Stimulated activated CD4-positive, alpha-beta T cell treated with anti-CD3 and anti-CD28 coated beads, Interleukin-2, amount 100 ng/mL, for 48 hours (primary cell): Measurements from ENCODE around the gene DCN.
"Not testable (repeated sequence)": the region's sequence is repeated elsewhere in the genome, so short reads cannot be mapped to it uniquely, and the experiment has no call there.

ENCODE experiments used
- DNase-seq, 2 donors: peaks; one replicate each; pipeline ENCODE4 v3.0.0-alpha.2; 2020

DCN gene, protein sequence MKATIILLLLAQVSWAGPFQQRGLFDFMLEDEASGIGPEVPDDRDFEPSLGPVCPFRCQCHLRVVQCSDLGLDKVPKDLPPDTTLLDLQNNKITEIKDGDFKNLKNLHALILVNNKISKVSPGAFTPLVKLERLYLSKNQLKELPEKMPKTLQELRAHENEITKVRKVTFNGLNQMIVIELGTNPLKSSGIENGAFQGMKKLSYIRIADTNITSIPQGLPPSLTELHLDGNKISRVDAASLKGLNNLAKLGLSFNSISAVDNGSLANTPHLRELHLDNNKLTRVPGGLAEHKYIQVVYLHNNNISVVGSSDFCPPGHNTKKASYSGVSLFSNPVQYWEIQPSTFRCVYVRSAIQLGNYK

DNA sequence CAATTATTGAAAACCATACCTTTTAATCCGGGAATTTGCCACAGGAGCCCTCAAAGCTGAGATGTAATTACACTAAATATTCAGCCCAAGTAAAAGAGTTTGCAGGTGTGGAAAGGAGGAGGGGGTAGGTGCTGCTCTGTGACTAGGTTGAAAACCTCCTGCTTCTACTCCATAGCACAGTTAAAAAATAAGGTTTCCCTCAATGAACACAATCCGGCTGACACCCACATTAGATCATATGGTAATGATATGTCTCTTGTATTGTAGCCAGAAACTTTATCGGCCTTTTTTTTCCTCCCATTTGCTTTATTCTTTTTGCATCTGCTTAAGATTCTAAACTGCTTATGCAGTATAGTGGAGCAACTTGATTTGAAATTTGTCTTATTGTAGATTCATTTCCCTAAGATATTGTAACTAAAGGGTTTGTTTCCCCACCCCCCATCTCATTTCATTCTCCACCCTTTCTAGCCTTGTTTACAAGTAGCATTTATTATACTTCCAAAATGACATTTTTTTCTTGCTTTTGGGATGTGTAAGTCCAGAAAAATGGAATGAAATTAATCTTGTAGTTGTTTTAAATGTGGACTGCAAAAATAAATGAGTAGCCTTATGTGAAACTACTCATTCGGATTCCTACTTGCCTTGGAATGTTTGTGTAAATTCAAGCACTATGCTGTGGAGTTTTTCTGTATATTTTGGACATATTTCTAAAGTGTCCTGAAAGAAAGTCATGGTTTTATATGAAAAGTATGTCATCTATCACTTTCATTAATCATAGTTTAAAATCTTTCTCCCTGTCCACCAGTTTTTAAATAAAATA, at the start of gene DCN:
TSS of gene DCN (minus strand) at position 182 of the 820 bp plus-strand sequence. CDS start 4,265 bp downstream, outside the sequence.
- DNase-seq, result no peak

DNA sequence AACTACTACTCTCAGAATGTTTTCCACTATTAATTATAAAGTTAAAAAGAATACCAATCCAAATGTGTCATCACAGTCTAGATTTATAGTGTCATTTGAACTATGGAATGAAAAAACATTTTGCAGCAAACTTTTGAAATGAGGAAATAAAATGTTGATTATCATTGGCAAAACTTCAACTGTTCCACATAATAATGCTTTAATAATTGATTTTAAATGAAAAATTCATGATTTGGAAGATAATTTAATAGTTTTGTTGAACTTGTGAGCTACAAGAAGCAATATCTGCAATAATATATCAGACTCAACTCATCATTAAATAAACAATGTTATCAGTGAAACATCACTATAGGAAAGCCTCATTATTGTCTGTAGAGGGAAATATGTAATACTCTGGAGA, 48.2 kb upstream of the DCN start:
- no peak for DNase-seq

DNA sequence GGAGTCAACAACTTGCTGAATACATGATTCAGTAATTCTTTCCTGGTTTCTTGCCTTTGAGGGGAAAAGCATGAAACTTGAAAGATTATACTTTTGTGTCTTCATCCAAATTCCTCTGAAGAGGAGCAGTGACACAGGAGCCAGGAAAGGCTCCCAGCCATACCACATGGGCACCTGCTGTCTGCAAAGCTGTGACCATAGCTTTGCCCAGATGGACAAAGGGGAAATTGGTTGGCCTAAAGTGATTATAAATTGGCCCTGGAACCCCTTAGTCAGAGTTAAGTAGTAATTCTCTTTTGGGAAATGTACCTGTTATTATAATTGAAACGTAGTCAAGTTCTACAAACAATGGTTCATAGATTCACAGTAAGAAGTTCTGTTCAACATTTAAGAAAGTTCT, 44.3 kb upstream of the DCN start:
- no peak for DNase-seq

DNA sequence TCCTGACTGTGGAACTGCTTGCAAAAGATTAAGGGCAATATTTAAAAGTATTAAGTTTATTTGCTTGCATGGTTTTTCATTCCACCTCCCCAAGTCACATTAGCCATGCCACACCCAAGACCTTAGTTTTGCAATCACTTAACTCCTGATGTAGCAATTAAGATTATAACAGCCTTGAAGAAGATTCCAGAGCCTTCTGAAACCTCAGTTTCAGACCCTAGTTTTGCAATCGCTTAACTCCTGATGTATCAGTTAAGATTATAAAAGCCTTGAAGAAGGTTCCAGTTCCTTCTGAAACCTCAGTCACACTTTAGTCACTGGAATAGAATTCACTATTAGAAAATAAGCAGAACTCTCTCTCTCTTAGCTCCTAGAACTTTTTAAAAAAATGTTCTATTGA, 42.7 kb upstream of the DCN start:
- DNase-seq, result no peak

DNA sequence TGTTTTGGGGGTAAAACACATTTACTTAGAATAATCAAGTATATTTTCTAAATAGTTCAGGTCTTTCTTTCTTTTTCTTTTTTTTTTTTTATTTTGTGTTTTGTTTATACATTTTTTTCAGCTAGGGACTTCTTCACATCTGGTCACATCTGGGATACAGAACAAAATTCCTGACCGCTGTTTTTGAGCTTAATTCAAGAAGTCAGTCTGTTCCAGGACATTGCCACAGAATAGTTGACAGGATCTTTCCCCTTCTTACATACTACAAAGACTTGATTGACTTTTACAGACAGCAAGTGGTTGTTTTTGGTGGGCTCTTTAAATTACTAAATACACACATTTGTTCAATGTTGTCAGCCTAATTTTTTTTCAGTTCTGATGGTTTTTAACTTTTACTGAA, 41.8 kb upstream of the DCN start:
- no peak for DNase-seq

DNA sequence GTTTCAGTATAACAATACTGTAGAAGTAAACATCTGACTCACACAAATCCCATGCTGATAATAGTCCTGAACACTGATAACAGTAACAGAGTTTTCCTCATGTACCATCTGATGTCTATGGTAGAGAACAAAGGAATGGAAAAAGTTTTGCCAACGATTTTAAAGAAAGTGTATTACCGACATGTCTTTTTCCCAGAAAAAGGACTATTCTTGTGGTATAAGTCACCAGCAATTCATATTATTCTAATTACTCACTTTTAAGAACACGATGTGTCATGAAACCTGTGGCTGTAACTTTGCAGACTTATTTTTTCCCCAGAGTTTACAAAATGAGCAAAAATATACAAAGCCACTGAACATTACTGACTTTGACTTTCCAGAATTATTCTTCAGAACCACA, 40.1 kb upstream of the DCN start:
- DNase-seq, result no peak

DNA sequence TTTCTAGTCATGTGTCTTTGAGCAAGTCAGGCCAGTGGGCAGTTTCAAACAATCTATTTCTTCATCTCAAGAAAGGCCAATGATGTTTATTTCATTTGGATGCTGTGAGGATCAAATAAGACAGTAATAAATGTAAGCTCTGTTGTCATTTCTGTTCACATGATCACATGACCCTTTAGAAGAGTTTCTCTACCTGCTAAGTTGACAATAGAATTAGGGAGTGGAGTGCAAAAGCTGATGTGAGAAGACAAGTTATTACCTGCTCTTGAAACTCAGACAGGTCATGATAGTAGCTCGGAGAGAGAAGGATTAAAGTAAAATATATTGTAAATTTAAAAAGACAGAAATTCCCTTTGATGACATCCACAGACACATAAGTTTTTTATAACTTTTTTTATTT, 37.3 kb upstream of the DCN start:
- no peak for DNase-seq

DNA sequence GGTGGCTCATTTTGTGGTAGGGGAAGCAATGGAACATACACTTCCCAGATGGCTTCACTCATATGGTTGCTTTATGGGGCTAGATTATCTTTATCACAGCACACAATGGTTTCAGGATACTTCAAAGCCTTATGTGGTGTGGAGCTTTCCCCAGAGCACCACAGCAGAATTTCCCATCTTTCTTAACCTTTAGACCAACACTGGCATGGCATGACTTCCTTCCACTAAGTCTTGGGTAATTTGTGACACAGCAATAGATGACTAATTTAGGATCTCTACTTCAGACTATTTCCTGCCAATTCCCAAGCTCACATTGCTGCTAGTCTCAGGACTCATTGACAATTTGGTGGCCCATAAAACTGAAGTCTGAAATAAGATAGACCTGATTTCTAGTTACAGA, 36.9 kb upstream of the DCN start:
- no peak for DNase-seq

DNA sequence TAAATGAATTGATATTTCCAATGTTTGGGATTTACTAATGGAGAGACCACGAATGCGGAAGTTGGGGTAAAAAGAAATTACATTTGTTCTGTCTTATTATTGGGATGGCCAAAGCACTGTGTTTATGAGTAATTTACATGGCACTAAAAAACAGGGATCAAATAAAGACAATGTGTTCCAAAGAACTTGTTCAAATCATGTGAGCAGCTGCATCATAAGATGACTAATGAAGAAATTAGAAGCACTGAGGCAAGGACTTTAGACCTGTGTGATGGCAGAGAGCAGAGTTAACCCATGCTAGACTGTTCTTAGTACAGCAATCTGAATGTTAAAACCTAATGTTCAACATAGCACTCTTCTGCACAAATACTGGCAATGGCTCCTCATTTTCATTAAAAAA, 34.3 kb upstream of the DCN start:
- DNase-seq, result no peak

DNA sequence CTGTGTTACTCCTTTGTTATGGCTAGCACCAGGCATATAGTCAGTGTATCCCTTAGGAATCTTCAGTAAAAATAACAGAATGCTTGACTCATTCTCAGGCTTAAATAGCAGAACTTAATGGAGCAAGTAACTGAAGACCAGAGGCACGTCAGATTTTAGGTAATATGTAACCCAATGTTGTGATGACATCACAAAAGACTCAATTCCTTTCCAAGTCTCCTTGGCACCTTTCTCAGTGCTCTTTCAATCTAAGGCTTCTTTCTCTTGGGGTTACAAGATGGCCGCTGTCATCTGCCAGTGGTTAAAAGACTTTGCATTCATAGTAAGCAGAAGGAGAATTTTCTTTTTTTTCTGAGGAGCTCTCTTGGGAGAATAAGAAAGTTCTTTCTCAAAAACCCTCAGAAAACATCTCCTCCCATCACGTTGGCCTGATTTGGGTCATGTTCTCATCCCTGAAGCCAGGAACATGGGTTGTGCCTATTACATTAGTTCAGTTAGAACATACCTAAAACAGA, 33.4 kb upstream of the DCN start:
- no peak for DNase-seq

DNA sequence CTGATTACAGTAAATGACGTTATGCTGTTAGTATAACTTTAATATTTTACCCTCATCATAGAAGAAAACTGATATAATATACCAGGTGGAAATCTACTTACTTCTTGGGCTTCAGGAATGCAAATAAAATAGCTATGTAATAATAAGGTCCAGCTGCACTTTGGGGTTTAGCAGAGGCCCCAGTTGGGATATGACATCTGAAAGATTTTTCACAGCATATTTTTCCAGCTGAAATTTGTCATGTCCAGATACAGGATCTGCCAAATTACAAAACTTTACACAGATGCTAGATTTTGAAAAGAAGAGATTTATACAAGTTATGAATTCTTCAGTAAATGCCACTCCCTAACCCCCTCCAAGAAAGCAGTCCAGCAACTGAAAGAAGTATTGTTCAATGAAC, 29.2 kb upstream of the DCN start:
- no peak for DNase-seq

DNA sequence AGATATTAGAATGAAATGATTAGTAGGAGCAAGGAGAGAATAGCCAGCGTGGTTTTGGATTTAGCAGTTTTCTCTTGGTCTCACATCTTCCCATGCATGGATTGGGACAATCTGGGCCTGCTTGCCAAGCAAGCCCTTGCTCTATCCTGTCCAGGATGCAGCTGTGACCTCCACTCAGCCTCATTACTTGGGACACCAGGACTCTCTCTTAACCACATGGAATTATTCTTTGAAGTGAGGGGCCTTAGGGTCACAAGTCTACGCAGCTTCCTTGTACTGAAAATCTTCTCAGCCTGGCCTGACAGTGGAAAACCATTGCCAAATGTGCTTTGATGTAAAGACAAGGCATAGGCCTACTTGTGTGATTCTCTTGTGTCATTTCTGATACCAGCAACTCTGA, 28.0 kb upstream of the DCN start:
- DNase-seq, result no peak

DNA sequence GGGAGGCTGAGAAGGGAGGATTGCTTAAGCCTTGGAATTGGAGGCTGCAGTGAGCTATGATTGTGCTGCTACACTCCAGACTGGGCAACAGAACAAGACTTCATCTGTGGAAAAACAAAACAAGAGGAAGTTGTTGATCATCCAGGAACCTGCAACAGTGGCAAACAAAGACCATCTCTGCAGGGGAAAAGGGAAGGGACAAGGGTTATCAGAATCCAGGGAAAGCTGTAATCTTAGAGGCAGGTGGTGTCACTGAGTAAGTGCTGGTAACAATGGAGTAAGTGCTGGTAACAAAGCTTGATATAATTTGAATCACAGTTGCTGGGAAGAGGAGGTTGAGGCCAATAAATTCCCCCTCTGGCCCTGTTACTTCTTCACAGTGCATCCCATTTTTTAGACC, 27.5 kb upstream of the DCN start:
- DNase-seq, result no peak

DNA sequence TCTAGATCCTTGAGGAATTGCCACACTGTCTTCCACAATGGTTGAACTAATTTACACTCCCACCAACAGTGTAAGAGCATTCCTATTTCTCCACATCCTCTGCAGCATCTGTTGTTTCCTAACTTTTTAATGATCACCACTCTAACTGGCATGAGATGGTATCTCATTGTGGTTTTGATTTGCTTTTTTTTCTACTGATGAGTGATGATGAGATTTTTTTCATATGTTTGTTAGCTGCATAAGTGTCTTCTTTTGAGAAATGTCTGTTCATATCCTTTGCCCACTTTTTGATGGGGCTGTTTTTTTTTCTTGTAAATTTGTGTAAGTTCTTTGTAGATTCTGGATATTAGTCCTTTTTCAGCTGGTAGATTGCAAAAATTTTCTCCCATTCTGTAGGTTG, 24.7 kb upstream of the DCN start:
- not testable (repeated sequence) for DNase-seq

DNA sequence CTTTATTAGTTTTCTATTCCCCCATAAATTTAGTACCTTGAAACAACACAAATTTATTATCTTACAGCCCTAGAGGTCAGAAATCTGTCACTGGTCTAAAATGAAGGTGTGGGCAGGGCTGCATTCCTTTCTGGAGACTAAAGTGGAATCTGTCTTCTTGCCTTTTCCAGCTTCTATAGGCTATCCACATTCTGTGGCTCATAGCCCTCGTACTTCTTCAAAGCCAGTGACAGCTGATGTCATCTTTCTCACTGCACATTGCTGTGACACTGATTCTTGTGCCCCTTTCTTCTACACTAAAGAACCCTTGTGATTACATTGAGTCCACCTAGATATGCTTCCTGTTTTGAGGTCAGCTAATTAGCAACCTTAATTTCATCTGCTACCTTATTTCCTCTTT, 23.2 kb upstream of the DCN start:
- DNase-seq, result no peak

DNA sequence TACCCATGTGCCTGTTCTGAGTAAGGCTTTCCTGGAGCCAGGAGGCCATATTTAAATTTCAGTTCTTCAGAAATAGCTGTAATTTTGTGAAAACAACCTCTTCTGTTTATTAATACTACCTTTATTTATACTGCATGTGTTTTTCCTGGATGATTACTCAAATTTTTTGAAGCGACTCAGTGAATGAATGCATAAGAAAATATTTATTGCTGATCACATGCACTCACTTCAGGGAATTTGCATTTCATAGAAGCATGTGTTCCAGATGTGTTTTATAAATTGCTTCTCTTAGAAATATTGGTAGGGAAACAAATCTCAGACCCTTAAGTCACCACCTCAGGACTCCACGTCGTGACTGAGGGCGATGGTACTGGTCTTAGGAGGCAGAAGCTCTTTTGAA, 21.8 kb upstream of the DCN start:
- DNase-seq, result no peak

DNA sequence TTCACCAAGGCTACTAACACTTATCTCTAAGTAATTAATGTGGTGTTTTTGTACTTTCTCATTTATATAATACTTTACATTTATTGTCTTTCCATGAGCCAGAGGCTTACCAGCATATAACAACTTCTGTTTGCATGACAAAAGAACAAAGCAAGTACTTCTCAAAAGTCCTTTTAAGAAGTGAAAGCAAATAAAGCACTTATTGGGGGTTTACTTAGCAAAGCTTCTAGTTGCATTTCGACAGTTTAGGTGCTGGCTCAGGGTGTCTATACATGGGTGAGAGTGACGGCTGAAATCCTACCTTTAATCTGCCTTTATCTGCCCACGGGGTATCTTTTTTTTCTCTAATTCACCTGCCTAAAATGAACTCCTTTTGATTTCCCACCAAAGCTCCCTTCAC, 21.0 kb upstream of the DCN start:
- DNase-seq, result no peak

DNA sequence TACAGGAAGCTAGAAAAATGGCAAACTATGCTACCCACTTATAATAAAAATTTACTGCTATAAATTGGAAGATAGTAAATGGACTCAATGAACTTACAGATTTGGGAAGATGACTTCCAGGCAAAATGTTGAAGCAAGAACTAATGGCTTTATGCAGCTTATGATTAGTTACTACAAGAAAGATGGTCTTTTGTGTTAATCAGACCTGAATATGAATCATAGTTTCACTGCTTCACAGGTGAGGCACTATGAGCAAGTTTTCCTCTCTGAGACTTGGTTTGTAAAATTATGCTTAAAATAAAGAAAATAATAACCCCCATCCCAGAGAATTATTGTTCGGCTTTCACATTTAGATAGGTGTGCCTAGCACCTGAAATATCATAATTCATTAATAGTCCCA, 19.8 kb upstream of the DCN start:
- no peak for DNase-seq

DNA sequence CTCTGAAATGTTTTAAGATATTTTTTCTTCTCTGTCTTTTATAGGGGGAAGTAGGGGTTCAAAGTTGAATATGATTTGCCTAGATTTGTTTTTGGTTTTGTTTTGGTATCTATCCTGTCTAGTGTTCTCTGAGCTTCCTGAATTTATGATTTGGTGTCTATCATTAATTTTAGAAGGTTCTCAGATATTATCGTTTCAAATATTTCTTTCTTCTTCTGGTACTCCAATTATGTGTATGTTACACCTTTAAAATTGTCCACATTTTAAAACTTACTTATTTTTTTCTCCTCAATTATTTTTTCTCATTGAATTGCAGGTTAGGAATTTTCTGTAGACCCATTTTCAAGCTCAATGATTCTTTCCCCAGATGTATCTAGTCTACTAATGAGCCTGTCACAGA, 13.8 kb upstream of the DCN start:
- DNase-seq, result no peak

DNA sequence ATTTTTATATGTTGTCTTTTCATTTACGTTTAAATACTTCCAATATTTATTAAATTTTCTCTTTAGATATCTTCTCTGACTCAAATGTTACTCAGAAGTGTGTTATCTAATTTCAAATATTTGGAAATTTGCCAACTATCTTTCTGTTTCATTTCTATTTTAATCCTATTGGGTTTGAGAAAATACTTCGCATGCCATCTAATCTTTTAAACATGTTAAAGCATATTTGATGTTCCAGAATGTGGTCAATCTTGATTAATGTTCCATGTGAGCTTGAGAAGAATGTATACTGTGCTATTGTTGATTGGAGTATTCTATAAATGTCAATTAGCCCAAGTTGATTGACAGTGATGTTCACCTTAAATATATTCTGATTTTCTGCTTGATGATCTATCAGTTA, 11.9 kb upstream of the DCN start:
- no peak for DNase-seq

DNA sequence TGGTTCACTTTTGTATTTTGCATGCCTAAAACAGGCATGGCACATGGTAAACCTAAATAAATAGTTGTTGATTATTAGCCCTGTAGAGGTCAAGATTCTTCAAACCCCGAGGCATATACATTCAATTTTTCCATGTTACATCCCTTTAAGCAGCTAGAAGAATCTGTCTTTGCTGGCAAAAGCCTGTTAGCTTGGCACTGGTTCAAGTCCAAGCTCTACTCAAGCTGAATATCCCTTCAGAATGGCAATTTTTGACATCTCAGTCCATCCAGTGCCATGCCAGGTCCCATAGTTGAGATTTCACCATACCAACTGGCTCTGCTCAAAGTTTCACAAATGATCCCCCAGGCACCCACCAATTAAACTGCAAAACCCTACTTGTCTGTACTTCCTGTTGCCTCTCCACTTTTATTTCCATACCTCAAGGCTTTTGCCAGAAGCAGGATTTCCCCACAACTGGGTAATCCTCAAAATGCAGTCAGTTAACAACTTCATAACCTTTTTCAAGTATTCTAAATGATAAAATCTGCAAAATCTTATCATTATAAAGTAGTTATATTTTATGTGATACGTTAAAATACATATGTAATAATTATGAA, 9.0 kb upstream of the DCN start:
- DNase-seq, result no peak

DNA sequence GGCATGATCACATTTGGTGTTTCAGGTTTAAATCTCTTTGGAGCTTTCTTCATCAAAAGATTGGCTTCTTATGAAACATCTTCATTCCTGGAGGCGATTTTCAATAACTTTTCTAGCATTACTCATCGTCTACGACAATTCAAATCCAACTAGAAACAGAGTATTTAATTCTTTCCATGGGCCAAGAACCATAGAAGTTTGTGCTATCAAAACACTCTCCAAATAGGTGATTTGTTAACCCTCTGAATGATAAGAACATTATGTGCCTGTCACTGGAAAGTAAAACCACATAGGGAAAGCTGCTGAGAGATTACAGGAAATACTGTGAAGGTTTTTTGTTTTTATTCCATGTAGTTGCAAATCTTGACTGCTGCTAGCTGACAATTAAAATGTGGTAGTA, 6.9 kb upstream of the DCN start:
- DNase-seq, result no peak

DNA sequence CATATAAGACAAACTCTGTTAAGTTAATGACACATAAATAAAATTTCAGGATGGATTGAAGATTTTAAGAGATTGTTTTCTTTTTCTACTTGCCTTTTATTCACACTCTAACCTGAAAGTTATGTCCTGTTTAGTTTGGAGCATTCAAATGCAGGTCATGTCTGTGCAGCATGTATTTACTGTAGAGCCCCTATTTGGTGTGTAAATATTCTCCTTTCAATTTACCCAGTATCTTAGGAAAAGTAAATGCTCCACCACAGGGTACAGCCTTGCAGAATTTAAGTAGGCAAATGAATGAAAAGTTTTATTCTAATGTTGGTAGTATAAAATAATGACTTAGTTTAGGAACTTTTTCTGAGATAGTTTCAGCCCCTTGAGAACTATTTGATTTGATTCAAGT, 6.2 kb upstream of the DCN start:
- no peak for DNase-seq

DNA sequence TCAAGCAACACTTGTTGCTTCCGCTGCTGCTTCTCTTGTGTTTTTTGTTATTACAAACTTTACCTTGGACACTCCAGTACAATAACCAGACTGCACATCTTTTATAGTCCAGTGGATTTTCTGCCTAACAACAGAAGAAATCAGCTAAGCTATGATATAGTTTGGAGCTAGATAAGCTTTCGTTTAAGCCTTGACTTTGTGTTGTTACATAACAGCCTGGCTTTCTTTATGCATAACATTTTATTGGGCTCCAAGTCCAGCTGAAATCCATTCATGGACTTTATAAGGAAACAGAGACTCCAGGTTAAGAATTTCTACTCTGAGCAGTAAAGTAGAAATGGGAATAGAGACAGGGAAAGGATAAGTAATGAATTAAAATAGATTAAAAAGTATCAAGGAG, 3.5 kb upstream of the DCN start:
- no peak for DNase-seq
